Uterine smooth muscle cell (primary cell): ENCODE results near the gene LAMB3. TPM values are rescaled to one million over a fixed set of nuclear protein-coding genes. Genes with fewer than 3 reads are reported as not detected.

Source experiments
- total RNA-seq: library from RNA; depleted of rRNA; stranded (reverse); fragments of >200 nt; gene quantifications from 2 replicates; pipeline ENCODE4 v1.2.3, GENCODE V29; 2014

The LAMB3 gene
- 8.7 and 12.3 TPM in 2 replicates for total RNA-seq

DNA sequence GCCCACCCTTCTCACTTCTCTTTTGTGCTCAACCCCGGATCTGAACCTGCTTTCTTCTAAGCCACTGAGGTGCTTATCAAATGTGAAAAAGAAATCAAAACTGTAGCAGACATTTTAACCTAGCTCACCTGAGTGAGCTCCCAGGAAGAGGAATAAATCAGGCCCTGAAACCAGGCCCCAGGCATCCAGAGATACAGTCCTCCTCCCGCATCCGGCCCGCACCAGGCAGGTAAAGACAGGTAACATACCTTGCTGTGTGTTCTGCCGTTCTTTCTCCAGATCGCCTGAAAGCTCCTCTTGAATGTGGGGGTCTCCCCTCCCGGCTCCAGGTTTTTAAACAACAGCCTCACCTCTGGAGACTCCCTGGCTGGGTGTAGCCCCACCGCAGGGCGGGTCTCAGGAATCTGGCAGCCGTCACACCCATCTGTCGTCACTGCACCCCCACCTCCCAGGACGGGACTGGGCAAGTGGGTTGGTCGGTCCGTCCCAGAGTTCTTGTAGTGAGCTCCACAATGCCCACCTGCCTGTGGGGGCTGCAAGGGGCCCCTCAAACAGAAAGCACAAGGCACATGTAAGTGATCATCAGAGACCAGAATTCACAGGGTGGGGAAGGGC is at the start of gene LAMB3:
LAMB3 (minus strand) TSS at position 305 of the 615 bp plus-strand sequence. CDS start 1,481 bp downstream, outside the sequence.

DNA sequence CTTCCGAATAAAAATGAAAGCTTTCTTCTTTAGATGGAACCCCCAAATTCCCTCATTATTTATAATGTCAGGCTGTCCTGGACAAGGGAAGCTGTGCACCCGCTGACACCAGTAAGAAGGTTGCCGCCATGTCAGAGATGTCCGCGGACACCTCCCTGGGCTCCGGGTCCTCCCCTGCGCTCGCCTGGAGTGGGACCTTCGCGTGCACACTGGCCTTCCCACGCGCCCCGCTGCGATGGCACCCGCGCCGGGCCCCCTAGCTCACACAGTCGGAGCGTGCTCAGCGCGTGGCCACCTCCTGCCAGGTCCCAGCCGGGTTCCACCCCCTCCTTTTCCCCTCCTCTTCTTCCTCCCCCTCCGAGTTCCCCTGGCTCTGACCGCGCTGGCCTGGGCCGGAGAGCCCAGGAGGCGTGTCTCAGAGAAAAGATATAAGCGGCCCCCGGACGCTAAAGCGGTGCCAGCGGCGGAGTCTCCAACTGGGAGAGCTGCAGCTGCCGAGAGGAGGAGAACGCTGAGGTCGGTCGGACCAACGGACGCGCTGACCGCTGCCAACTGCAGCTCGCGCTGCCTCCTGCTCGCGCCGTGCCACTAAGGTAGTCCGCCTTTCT is 22.8 kb upstream of the LAMB3 start, which contains the start of gene G0S2:
G0S2 (plus strand) TSS at position 456 of the 608 bp plus-strand sequence. CDS start 273 bp downstream, outside the sequence.

DNA sequence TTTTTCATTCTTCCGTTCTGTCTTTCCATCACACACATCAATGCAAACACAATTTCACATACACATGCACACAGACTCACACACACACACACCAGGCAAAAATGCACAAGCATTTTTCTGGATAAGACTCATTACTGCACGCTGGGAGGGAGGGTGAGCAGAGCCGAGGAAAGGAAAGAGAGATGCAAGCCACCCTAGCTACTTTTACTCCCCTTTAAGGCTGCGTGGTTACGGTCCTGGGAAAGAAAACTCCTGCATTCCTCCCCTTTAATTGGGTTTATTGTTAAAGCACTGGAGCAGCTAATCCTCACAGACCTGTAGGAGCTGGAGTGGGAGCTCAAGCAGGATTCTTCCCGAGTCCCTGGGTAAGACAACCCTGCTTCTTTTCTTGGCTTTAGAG is 68.8 kb downstream of the LAMB3 start, which contains the start of gene CAMK1G:
CAMK1G (plus strand) TSS at position 307 of the 400 bp plus-strand sequence. CDS start 11,270 bp downstream, outside the sequence.

Other genes starting within 250 kb of the LAMB3 start
- 8.4 and 14.6 TPM in 2 replicates for gene CAMK1G, start 68.7 kb downstream of the LAMB3 start, total RNA-seq
- 6.6 and 32.6 TPM in 2 replicates for gene G0S2, start 23.0 kb upstream of the LAMB3 start, total RNA-seq
- 10.6 and 14.3 TPM in 2 replicates for gene HSD11B1, start 52.4 kb upstream of the LAMB3 start, total RNA-seq
- gene TRAF3IP3, start 103.6 kb upstream of the LAMB3 start, total RNA-seq, result not detected in 2 replicates
- 3.7 and 5.5 TPM in 2 replicates for gene C1orf74, start 132.1 kb upstream of the LAMB3 start, total RNA-seq
- 0.44 and 0.62 TPM in 2 replicates for gene IRF6, start 153.7 kb upstream of the LAMB3 start, total RNA-seq
- 10.2 and 15.7 TPM in 2 replicates for gene UTP25, start 175.5 kb upstream of the LAMB3 start, total RNA-seq